ENCODE measurements around the gene HPRT1.

DNA sequence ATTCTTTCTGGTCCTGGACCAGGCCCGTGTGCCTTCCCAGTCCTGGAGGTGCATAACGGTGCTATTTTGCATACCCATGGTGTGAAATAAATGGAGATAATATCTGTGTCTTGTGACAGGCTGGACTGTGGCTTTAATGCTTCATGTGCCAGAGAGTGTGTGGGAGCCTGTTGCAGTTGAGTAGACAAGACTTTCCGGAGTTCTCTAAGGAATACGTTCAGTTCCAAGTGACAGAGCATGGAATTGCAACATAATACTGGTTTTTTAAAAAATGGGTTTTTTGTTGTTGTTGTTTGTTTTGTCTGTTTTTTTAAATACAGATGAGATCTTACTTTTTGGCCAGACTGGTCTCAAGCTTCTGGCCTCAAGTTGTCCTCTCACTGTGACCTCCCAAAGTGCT is 74.0 kb downstream of the HPRT1 start:
- TF ChIP-seq POLR2A (IDR thresholded peaks at IDR 0.05) (no peak), CTCF (IDR thresholded peaks at IDR 0.05) (no peak), POLR2AphosphoS5 (IDR thresholded peaks at IDR 0.05) (no peak)
